Adrenal gland (tissue), 12 donors: ENCODE data around the gene CKM. TPM values are rescaled to one million over a fixed set of nuclear protein-coding genes. Genes with fewer than 3 reads are reported as not detected.

ENCODE experiments used
- DNase-seq, 7 donors: peaks; one replicate each; pipeline ENCODE4 v3.0.0-alpha.2; 2019 to 2020
- H3K27ac ChIP-seq, 5 donors: fragments of 200-600 bp; sonication (generic) in 4 of 5; 1 replicate in 3 of 5; 2 replicates in 2 of 5; pipeline versions ENCODE4 v1.5.1 to v1.8.0; 2016 to 2020; ENCODE audit warnings: mild to moderate bottlenecking in 1 of 5
- H3K27me3 ChIP-seq: fragments of 200-600 bp; 2 replicates; pipeline ENCODE4 v1.8.0; 2021
- H3K36me3 ChIP-seq, 2 donors: fragments of 200-600 bp; replicated peaks in 1 of 2; 1 replicate in 1 of 2; 2 replicates in 1 of 2; pipeline versions ENCODE4 v1.5.1 to v1.8.0; 2018 to 2022
- H3K4me1 ChIP-seq, 2 donors: fragments of 200-600 bp; replicated peaks in 1 of 2; 1 replicate in 1 of 2; 2 replicates in 1 of 2; pipeline versions ENCODE4 v1.5.1 to v1.8.0; 2018 to 2021
- H3K4me3 ChIP-seq, 4 donors: fragments of 200-600 bp; sonication (generic) in 3 of 4; one replicate each; pipeline ENCODE4 v1.5.1; 2016 to 2018
- H3K9me3 ChIP-seq, 3 donors: fragments of 200-600 bp; sonication (generic) in 1 of 3; replicated peaks in 1 of 3; 1 replicate in 2 of 3; 2 replicates in 1 of 3; pipeline versions ENCODE4 v1.5.1 to v1.8.0; 2016 to 2021
- POLR2A ChIP-seq, 2 donors: fragments of 450-650 bp; IDR thresholded peaks; one replicate each; pipeline ENCODE4 v1.6.1; 2017; ENCODE audit warnings: antibody characterized with exemption in 2 of 2, mild to moderate bottlenecking in 2 of 2, moderate library complexity in 1 of 2
- WGBS, 4 donors: extraction: QIAGEN DNeasy Blood & Tissue Kit in 2 of 4; methylation state at CpG; one replicate each; pipeline versions ENCODE4 v1.1.5 to v1.1.7; 2013 to 2017; 5-methylcytosine and 5-hydroxymethylcytosine counted together
- intact Hi-C, 2 donors: fragments of 100-400 bp; cut with DNase I; formaldehyde crosslinking; loops; one replicate each; pipeline versions ENCODE4 v1.14.1 to v1.15.0; 2022 to 2023
- polyA plus RNA-seq, 3 donors: library from polyadenylated mRNA; stranded (reverse); fragments of 200-250 nt in 2 of 3; fragments of 350-450 nt in 1 of 3; fragmentation: Illumina TruSeq in 1 of 3; extraction: RNeasy Lipid Tissue Mini Kit (QIAGEN cat#74804) in 1 of 3; gene quantifications; one replicate each; pipeline ENCODE4 v1.2.3, GENCODE V29; 2013 to 2014
- total RNA-seq, 9 donors: library from RNA; depleted of rRNA in 4 of 9; stranded (reverse); fragments of >200 nt in 4 of 9; fragments of 120-200 nt in 1 of 9; fragmentation: NEBNext Ultra II Directional in 1 of 9; extraction: Animal tissue kit (Norgen Biotek cat#: 25700) in 1 of 9; gene quantifications; one replicate each; pipeline versions ENCODE4 v1.1.0 to v1.2.4, GENCODE V29; 2013 to 2023
- TF ChIP-seq, protein P1 (sequence below), 6 experiments: fragments of 450-650 bp in 4 of 6; fragments of 200-600 bp in 2 of 6; sonication (generic) in 1 of 6; IDR thresholded peaks; 1 replicate in 5 of 6; 2 replicates in 1 of 6; pipeline versions ENCODE4 v1.5.1 to v1.8.0; 2016 to 2021; ENCODE audit warnings: antibody characterized with exemption in 6 of 6, mild to moderate bottlenecking in 2 of 6, moderate library complexity in 1 of 6
- donor health status: healthy with polysubstance abuse.
- donor health status: Bipolar disorder and iron deficiency.
- donor health status: DM: yes; HTN: yes; CAD: no.
- donor health status: DM: no; HTN: no; CAD: no.
- donor health status: DM: no; HTN: no; CAD: no.
- donor health status: DM: yes; HTN: yes; CAD: no.

CKM gene
- total and polyA plus RNA-seq, 12 donors, result 0.33 to 51.3 (median 1.4) TPM; not detected in 6

DNA sequence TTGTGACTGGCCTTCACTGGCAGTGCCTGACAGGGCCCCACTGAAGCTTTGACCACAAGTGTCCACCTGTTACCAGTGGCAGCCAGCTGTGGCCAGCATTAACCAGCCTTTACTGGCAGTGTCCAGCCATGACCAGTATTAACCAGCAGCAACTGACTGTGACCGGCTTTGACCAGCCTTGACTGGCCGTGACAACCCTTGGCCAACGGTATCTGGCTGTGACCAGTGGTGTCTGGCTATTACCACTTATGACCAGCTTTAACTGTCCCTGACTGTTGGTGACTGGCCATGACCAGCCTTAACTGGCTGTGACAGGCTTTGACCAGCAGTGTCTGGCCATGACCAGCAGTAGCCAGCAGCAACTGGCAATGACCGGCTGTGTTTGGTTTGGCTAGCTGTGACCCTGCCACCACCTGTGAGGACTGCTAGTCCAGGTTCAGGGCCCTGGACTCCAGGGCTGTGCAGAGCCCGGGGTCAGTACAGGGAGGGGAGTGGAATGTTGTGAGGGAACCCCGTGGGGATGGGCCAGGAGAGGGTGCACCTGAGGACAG, 32.2 kb downstream of the CKM start:
- WGBS, 4 donors, result 93 to 97% (median 95%) methylated on average over 3 to 6 of the region's 6 CpGs
- no peak for DNase-seq
- Histone ChIP-seq H3K27me3 (no peaks in the 10 kb centered on the region), H3K36me3 (peaks cover 0 to 13% of the 10 kb centered on the region in 2 donors), H3K27ac (no peak overlapping the region), H3K9me3 (no peaks in the 10 kb centered on the region), H3K4me3 (no peak overlapping the region), H3K4me1 (peaks cover 9 to 11% of the 10 kb centered on the region in 2 donors)
- intact Hi-C loops, result no loop called here
- no peak for TF ChIP-seq POLR2A (IDR thresholded peaks at IDR 0.05)
- TF ChIP-seq, protein P1, sequence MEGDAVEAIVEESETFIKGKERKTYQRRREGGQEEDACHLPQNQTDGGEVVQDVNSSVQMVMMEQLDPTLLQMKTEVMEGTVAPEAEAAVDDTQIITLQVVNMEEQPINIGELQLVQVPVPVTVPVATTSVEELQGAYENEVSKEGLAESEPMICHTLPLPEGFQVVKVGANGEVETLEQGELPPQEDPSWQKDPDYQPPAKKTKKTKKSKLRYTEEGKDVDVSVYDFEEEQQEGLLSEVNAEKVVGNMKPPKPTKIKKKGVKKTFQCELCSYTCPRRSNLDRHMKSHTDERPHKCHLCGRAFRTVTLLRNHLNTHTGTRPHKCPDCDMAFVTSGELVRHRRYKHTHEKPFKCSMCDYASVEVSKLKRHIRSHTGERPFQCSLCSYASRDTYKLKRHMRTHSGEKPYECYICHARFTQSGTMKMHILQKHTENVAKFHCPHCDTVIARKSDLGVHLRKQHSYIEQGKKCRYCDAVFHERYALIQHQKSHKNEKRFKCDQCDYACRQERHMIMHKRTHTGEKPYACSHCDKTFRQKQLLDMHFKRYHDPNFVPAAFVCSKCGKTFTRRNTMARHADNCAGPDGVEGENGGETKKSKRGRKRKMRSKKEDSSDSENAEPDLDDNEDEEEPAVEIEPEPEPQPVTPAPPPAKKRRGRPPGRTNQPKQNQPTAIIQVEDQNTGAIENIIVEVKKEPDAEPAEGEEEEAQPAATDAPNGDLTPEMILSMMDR (IDR thresholded peaks at IDR 0.05), result no peak

- 75 to 88% (median 85%) methylated on average over 7 of the region's 7 CpGs for WGBS, 4 donors
- DNase-seq, result no peak
- Histone ChIP-seq H3K4me1 (no peaks in the 10 kb centered on the region), H3K4me3 (no peak overlapping the region), H3K27ac (no peak overlapping the region), H3K27me3 (no peaks in the 10 kb centered on the region), H3K36me3 (peaks cover 0 to 32% of the 10 kb centered on the region in 2 donors), H3K9me3 (no peaks in the 10 kb centered on the region)
- intact Hi-C loops, result no loop called here
- TF ChIP-seq, protein P1 (IDR thresholded peaks at IDR 0.05), result no peak
- TF ChIP-seq POLR2A (IDR thresholded peaks at IDR 0.05), result no peak
These were observed 39.1 kb downstream of the CKM start for GRCh38 chr19:45283443-45284033.

GRCh38 chr19:45280471-45280961, 42.2 kb downstream of the CKM start:
- Histone ChIP-seq H3K9me3 (no peaks in the 10 kb centered on the region), H3K27ac (no peak overlapping the region), H3K36me3 (peaks cover 0 to 30% of the 10 kb centered on the region in 2 donors), H3K4me1 (no peaks in the 10 kb centered on the region), H3K27me3 (no peaks in the 10 kb centered on the region), H3K4me3 (no peak overlapping the region)
- TF ChIP-seq, protein P1 (IDR thresholded peaks at IDR 0.05), result no peak
- no peak for TF ChIP-seq POLR2A (IDR thresholded peaks at IDR 0.05)
- 89 to 91% (median 89%) methylated on average over 8 to 19 of the region's 19 CpGs for WGBS, 4 donors
- DNase-seq, result no peak
- intact Hi-C loops, result no loop called here

GRCh38 chr19:45279587-45280192, 43.0 kb downstream of the CKM start:
- no peak for TF ChIP-seq POLR2A (IDR thresholded peaks at IDR 0.05)
- TF ChIP-seq, protein P1 (IDR thresholded peaks at IDR 0.05), result no peak
- Histone ChIP-seq H3K4me1 (no peaks in the 10 kb centered on the region), H3K9me3 (no peaks in the 10 kb centered on the region), H3K27me3 (no peaks in the 10 kb centered on the region), H3K4me3 (no peak overlapping the region), H3K27ac (no peak overlapping the region), H3K36me3 (peaks cover 0 to 36% of the 10 kb centered on the region in 2 donors)
- no peak for DNase-seq
- intact Hi-C loops, result no loop called here
- 90 to 99% (median 94%) methylated on average over 3 of the region's 3 CpGs for WGBS, 4 donors
